Retinal pigment epithelial cell (primary cell): Measurements from ENCODE around the gene TRIM46.
A peak's percentile ranks its signal among the peaks of the same experiment; 100 is the strongest.

Experiments used
- DNase-seq: peaks from one replicate; pipeline ENCODE4 v3.0.0-alpha.2; 2010; ENCODE audit warnings: low read depth
- H3K4me3 ChIP-seq: 2 replicates; pipeline ENCODE4 v1.5.1; 2011; ENCODE audit warnings: mild to moderate bottlenecking, low read length, control low read depth, moderate library complexity
- CTCF ChIP-seq: conservative IDR thresholded peaks from 2 replicates; pipeline ENCODE4 v1.5.1; 2011; ENCODE audit warnings: low read depth, low read length, control low read depth, inconsistent platforms

TRIM46 gene

GRCh38 chr1:155133799-155134281 is 39.8 kb upstream of the TRIM46 start:
- DNase-seq: no peak
- TF ChIP-seq CTCF: no peak
- no peak overlapping the region for H3K4me3 ChIP-seq

GRCh38 chr1:155134322-155134721 is 39.3 kb upstream of the TRIM46 start:
- DNase-seq: no peak
- no peak overlapping the region for H3K4me3 ChIP-seq
- TF ChIP-seq CTCF: no peak

- DNase-seq: peak; percentile 91
- H3K4me3 ChIP-seq: peak overlapping the region; percentile 85
- no peak for TF ChIP-seq CTCF
Measured at GRCh38 chr1:155134880-155135414, 38.7 kb upstream of the TRIM46 start.

- H3K4me3 ChIP-seq: peak within 1 kb of the TSS; percentile 85
- peak; percentile 77 for DNase-seq
- TF ChIP-seq CTCF: no peak
Measured at GRCh38 chr1:155135415-155136028, 38.1 kb upstream of the TRIM46 start, which contains the start of gene SLC50A1. Gene SLC50A1, plus strand, starts transcription at chr1:155135852. Its CDS starts 60 bp downstream, at chr1:155135912.

GRCh38 chr1:155136748-155137147 is 36.9 kb upstream of the TRIM46 start:
- no peak for DNase-seq
- peak overlapping the region; percentile 37 for H3K4me3 ChIP-seq
- no peak for TF ChIP-seq CTCF

- no peak for DNase-seq
- peak overlapping the region; percentile 37 for H3K4me3 ChIP-seq
- no peak for TF ChIP-seq CTCF
Measured at GRCh38 chr1:155137154-155137949, 36.3 kb upstream of the TRIM46 start.
